GM19351 (cell line): ENCODE measurements around the gene LAPTM5.

Experiments
- ATAC-seq: cut with Tn5 transposase; IDR thresholded peaks from one replicate; pipeline ENCODE4 v1.9.1; 2021; ENCODE audit warnings: mild to moderate bottlenecking, moderate library complexity; ENCODE audit not compliant: unreplicated experiment

Gene LAPTM5

DNA sequence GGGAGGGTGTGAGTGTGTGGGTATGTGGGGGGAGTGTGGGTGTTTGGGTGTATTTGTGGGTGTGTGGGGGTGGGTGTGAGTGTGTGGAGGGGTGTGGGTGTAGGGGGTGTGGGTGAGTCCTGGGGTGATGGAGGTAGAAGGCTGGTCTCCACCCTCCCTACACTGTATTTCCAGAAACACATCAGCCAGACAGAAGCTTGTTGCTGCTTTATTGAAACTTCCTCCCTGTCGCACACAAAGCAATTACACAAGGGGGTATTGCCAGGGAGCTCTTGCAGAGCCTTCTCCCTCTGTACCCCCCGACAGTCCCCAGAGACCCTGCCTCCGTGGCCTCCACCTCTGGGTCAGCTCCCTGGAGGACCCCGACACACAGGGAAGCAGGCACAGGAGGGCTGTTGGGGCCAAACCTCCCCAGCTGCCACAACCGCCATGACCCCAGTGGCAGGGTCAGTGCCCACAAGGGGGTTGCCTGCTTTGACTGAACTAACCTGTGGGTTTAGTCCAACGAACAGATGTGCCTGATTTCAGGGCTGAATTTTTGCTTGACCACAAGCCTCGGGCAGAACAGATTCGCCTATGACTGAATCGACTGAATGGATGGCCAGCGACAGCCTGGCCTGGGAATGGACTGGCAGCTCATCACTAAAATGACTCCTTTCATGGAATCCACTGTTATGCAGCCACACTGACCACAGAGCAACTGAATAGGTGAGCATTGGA lies 25.1 kb downstream of the LAPTM5 start:
- no peak for ATAC-seq

DNA sequence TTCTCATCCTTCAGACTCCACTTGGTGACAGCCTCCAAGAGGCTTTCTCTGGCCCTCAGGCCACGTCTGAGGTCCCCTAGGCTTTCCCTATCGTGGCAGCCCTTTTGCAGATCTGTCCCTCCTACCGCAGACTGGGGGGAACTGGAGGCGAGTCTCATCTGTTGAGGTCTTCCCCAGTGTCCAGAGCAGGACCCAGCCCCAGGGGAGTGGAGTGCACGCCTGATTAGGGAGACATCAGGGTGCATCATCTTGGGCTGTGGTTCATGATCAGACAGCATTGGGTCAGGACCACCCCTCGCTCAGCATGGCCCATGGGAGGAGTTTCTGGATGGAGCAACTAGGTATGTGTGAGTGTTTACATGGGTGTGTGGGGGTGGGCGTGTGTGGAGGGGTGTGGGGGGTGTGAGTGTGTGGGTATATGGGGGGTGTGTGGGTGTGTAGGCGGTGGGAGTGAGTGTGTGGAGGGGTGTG lies 25.7 kb downstream of the LAPTM5 start:
- ATAC-seq: no peak

DNA sequence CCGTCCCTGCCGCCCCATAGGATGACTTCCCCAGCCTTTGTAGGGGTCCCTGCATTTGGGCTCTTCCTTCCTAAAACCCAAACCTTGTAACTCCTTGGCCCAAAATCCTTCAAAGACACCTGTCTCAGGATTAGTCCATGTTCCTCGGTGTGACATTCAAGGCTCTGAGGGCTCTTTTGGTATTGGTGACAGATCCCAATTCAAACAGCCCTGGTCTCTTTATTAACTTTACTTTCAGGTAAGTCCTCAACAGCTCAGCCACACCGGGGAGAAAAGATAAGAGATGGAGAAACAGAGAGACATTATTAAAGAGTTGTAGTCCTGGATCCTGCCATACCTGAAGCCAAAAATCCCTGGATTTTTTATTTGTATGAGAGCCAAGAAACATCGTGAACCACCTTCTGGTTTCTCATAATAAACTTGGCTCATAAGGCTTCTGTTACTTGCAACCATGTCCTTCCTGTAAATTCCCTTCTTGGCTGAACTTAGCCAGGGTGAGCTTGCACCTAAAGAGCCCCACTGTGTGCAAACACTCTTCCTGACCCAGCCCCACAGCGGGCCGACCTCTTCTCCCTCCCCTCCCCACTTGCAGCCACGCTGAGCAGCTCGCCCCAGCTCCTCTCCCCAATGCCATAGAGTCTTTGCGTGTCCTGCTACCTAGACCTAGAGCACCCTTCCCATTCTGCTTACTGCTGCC lies 26.3 kb downstream of the LAPTM5 start:
- no peak for ATAC-seq

GRCh38 chr1:30730346-30731108 lies 27.0 kb downstream of the LAPTM5 start:
- no peak for ATAC-seq

DNA sequence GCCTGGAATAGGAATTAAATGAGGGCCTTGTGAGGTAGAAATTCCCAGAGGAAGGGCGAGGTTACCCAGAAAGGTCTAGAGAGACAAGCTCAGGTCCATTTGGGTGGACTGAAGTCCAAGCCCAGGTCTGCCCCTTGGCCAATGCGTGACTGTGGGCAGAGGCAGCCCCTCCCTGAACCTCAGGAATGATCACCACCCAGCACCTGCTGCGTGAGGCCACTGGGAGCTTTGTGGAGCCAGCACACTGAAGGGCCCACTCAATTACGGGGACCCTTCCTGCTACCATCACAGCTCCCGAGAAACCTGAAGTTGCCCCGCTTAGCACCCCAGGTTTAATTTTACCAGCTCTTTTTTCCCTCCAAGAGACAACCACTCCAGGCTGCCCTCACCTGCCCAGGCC lies 27.7 kb downstream of the LAPTM5 start:
- no peak for ATAC-seq

GRCh38 chr1:30728832-30729638 lies 28.5 kb downstream of the LAPTM5 start:
- no peak for ATAC-seq

- no peak for ATAC-seq
Observed at GRCh38 chr1:30728340-30728739, 29.2 kb downstream of the LAPTM5 start.

GRCh38 chr1:30727824-30728223 lies 29.8 kb downstream of the LAPTM5 start:
- no peak for ATAC-seq

DNA sequence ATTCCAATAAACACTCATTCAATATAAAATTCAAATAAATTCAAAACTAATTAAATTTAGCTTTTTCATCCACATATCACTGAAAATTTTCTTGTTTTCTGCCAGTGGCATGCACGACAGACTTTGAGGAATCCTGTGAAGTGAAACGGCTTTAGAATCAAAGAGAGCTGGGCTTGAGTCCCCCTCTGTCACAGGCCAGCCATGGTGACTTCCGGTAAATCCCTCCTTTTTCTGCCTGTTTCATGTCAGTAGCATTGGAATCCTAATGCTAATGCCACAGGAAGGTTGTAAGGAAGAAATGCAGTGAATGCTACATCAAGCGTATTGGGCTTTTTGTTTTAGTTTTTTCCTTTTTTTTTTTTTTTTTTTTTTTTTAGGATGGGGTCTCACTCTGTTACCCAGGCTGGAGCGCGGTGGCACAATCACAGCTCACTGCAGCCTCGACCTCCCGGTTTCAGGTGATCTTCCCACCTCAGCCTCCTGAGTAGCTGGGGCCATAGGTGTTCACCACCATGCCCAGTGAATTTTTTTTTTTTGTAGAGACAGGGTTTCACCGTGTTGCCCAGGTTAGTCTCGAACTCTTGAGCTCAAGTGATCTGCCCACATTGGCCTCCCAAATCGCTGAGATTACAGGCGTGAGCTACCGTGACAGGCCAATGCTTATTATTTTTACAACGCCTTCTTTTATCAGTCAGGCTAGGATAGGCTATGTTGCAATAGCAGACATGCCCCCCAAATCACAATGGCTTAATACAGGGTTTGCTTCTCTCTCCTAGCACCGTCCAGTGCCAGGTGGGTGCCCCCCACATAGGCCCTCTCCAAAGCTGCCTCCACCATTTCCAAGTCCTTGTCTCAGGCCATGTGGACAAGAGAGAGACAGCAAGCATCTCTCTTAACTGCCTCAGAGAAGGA lies 30.5 kb downstream of the LAPTM5 start:
- ATAC-seq: no peak

- no peak for ATAC-seq
Observed at GRCh38 chr1:30726236-30726635, 31.3 kb downstream of the LAPTM5 start.

DNA sequence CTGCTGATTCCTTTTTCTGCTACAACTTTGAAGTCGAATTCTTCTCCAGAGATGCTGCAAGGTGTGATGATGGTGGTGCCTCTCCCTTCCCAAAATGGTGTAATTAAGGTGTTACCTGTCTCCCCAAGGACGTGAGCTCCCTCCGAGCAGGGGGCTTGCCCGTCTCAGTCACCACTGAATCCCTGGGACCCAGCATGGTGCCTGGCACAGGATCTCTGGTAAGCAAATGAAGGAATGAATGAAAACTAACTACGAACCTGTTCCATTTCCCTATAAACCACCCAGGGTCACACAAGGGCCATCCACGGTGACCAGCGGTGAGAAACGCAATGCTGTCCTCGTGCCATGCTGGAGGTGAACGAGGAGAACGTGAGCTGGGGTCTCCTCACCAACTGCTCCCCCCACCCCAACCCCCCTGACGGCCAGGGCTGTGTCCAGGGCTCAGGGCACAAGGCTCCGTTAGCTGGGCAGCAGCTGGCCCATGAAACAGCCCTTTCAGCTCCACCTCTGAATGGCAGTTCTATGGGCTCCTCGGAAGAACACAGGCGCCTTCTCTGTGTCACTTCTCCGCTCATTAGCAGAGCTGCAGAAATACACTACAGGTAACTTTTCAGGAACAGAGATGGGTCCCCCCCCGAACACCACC lies 32.0 kb downstream of the LAPTM5 start:
- ATAC-seq: no peak

DNA sequence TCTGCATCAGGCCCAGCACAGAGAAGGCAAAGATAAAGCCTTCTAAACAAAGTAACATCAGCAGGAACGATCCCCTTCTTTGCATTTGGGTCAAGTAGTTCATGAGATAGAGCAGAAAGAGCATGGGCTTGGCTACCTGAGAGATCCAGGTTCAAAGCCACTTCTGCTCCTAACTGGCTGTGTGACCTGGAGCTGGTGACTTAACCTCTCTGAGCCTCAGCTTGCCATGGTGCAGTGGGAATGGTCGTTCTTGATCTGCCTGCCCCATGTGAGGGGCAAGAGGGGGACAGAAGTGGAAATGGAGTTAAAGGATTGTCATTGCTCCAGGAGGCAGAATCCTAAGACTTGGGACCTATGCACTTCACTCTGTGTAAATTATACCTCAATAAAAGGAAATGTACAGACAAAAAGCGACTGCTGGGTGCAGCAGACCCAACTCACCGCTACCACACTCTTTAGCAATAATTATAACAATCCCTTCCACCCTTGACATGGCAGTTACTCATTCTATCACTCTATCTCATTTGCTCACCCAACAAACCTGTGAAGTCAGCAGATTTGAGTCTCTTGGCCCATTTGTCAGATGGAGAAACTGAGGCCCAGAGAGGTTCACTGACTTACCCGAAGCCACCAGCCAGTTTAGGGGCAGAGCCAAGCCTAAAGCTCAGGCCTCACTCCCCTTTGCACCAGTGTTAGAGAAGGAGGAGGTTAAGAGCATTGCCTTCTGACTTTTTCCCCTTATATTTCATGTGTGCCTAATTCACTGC lies 32.7 kb downstream of the LAPTM5 start:
- ATAC-seq: no peak

DNA sequence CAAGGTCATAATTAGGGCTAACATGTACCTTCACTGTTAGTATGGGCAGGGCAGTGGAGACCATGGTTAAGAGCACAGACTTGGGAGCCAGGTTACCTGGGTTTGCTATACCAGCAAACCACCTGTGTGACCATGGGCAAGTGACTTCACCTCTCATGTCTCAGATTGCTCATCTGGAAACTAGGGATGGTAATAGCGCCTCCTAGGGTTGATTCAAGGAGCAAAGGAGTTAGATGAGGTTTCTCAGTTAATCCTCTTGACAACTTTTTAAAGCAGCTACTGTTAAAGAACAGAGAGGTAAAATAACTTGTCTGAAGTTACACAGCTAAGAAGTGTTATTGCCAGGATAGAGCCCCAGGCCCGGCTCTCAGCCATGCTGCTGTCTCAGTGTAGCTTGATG lies 33.4 kb downstream of the LAPTM5 start:
- no peak for ATAC-seq

GRCh38 chr1:30723331-30723755 lies 34.2 kb downstream of the LAPTM5 start, which contains the start of gene MATN1:
TSS of gene MATN1 (minus strand) at chr1:30723585. CDS start at chr1:30723551, 34 bp downstream.
- no peak for ATAC-seq

- no peak for ATAC-seq
Observed at GRCh38 chr1:30721812-30722537, 35.6 kb downstream of the LAPTM5 start.

- no peak for ATAC-seq
Observed at GRCh38 chr1:30721341-30721793, 36.2 kb downstream of the LAPTM5 start.
